Measurements from ENCODE around the gene CACNA1D.

Gene CACNA1D

DNA sequence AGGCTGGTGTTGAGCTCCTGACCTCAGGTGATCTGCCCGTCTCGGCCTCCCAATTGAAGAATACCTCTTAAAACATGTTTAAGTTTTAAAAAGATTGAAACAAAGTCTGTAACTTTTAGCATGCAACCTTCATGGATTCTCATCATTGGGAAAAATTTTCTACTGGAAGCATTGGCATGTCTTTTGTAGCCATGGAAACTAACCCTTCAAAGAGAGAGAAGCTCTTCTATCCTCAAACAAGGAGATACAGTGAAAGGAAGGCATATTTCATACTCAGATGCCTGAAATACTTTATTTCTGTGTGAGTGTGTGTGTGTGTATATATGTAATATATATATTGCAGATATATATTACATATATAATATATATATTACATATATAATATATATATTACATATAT lies 196.9 kb downstream of the CACNA1D start:
- DNase-seq (ENCODE audit: low read depth), result no peak

- no peak for DNase-seq (ENCODE audit: low read depth)
Measured at GRCh38 chr3:53691885-53692284, 197.5 kb downstream of the CACNA1D start.

GRCh38 chr3:53693451-53693850 lies 199.0 kb downstream of the CACNA1D start:
- no peak for DNase-seq (ENCODE audit: low read depth)

- DNase-seq (ENCODE audit: low read depth), result no peak
Measured at GRCh38 chr3:53694046-53694445, 199.6 kb downstream of the CACNA1D start.

- no peak for DNase-seq (ENCODE audit: low read depth)
Measured at GRCh38 chr3:53694666-53695323, 200.4 kb downstream of the CACNA1D start.

- no peak for DNase-seq (ENCODE audit: low read depth)
Measured at GRCh38 chr3:53695324-53695690, 200.9 kb downstream of the CACNA1D start.

DNA sequence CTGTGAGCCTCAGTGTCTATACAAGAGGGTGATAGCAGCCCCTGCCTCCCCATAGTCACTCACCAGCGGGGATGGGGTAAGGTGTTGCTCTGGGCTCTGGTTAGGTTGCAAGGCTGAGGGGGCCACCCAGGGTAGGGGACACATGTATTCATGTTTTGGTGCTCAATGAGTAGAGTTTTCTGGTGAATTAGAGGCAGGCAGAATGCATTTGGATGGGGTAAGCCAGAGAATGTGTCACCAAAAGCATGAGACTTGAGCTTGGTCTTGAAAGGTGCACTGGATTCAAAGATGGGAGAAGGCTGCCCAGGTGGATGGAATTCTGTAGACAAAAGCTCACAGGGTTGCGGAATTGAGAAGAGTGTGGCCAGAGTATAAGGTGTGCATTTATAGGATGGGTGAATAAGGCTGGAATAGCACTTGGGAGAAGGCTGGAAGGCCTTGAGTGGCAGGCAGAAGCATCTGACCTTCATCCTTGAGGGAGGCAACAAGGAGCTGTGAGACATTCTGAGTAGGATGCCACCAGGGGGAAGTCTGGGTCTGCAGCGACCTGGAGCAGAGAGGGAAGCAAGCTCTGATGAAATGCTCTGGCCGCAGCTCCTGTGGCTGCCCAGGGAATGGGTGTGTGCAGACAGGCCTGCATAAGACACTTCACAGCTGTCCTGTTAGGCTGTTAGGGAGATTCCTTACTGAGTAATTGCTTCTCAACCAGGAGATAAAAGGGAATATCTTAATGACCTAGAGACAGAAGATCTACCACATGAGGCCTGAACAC lies 202.2 kb downstream of the CACNA1D start:
- no peak for DNase-seq (ENCODE audit: low read depth)

DNA sequence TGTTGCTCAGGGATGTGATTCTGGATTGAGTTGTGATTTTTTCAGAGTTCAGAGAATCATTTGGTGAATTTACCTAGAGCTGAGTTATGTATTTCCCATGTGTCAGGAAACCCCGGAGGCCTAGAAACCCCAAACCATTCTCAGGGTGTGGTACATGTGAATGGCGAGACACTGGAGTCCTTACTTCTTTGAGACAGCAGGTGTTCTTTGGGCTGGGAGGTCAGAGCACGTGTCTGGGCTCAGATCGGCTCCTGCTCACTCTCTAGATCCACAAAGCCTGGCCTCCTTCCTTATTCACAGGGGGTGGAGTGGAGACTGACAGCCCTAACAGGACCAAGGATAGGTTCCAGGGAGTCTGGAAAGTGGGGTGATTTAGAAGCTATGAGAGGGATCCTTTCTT lies 206.0 kb downstream of the CACNA1D start:
- no peak for DNase-seq (ENCODE audit: low read depth)

DNA sequence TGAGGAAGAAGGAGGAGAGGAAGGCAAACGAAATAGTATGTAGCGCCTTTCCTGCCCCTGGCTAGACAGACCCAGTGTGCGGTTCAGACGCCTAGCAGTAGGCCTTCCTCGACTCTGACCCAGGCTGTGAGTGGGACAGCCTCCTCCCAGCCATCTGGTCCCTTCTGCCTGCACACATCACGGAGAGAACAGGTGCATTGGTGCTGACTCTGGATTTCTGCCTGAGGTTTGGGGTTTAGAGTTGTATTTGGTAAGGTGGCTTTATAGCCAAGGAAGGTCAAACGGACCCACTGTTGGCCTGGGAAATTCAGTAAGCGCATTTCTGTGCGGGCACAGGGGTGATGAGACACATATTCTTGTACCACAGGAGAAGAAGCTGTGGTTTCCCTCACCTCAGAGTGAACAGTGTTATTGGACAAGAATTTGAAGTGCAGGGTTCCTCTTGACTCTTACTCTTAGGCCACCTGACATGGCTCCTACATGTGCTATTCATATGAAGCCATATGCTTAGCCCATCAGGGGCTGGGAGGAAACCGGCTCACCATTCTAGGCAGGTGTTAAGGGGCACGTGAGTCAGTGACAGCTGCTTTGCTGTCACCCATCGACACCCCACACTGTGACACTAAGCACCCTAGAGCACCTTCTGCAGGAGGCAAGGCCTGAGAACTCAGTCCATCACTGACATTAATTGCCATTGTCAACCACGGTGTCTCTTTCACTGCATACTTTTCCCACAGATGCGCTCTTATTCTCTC lies 208.5 kb downstream of the CACNA1D start:
- no peak for DNase-seq (ENCODE audit: low read depth)

DNA sequence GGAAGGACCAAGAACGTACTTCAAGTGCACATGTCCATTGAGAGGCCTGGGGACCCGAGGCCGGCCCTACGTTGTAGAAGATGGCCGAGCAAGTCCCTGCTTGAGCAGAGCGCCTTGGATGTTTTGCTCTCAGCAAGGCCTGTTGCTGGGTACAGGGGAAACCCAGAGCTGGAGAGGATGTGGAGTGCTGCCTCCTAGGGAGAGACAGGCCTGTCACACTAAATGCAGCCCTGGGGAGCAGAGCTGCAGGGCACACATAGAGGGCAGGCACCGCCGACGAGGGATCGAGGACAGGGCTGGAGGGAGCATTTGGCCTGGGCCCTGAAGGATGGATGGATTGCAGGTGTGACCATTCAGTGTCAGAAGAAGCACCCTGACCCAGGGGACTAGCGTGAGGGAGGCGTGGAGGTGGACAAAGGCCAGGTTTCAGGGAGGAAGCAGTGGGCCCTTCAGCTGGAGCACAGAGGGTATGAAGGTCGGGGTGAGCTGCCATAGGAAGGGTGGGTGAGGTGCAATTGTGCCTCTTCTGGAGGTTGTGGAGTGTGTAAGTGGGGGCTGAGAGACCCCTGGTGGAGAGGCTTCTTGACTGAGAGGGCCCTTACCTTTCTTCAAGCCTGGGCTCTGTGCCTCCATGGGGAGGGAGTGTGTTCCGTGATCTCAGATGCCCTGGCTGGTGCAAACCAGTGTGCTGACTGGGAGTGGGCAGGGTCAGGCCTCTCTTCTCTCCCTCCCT lies 209.4 kb downstream of the CACNA1D start:
- no peak for DNase-seq (ENCODE audit: low read depth)

DNA sequence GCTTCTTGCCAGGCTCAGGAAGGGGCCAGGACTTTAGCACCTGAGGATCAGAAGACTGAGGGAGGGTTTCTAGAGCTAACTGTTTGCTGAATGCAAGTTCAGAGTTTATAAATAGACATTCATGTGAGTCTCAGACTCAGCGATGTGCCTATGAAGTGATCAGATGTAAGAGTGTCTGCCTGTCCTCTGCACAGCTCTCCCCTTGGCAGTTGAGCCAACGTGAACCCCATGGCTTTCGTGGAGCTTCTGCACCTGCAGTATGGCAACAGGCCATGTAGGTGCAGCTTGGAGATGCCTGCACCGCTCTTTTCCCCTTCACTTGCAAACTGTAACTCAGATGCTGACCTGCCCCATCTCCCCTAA lies 209.9 kb downstream of the CACNA1D start:
- DNase-seq (ENCODE audit: low read depth), result no peak

- no peak for DNase-seq (ENCODE audit: low read depth)
Measured at GRCh38 chr3:53705024-53705745, 210.8 kb downstream of the CACNA1D start.

- no peak for DNase-seq (ENCODE audit: low read depth)
Measured at GRCh38 chr3:53705774-53706173, 211.4 kb downstream of the CACNA1D start.

DNA sequence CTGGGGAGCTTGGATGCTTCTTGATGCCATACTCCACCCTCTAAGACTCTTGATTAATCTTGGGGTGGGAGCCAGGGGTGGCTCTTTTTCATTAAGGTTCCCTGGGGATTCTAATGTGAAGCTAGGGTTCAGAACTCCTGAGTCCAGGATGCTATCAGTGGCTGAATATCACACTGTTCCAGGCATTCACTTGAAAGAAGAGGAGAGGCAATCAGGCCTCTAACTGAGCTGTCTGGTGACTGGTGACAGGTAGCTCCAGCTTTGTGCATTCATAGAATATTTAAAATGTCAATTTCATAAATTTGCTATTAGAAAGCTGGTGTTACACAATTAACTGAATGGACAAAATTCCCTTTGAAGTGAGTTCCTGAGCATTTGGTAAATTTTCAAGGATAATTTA lies 212.8 kb downstream of the CACNA1D start:
- no peak for DNase-seq (ENCODE audit: low read depth)

DNA sequence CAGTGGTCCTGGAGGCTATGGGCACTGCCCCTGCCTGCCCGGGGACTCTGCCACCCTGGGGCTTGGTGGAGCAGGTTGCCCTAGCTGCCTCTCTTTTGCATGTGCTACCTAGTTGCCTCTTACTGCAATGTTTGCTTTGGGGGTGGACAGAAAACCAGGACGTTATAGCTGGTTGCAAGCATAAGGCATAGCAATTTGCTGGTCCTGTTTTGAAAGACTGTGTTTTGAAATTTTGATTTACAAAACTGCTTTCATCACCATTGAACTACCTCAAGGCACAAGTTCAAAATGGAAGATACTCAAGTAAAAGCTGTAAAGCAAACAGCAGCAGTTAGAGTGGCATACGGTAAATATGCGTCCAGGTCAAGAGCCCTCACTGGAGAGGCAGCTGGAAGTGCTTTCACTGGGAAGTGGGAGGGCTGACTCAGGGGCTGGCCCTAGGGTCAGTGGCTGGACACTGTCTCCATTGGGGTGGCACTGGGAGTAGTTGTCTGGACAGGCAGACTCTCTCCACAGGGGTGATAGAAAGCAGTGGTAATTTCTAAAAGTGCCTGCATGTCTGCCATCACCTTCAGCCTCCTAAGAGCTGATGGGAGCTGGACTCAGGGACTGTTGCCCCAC lies 213.7 kb downstream of the CACNA1D start:
- DNase-seq (ENCODE audit: low read depth), result no peak

DNA sequence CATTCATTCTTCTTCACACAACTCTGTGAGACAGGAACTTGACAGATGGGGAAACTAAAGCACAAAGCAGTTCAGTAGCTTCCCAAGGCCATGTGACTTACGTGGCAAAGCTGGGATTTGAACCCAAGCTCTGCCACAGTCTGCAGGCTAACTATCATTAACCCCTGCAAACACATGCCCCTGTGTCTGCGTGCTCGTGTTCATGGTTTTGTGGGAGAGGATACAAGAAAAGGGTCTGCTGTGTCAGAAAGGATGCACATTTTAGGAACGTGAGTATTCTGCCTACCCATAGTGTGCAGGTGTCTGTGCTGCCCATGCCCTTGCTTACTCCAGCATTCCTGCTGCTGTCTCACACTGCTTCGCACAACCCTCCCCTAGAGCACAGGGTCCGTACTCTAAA lies 214.8 kb downstream of the CACNA1D start:
- no peak for DNase-seq (ENCODE audit: low read depth)

GRCh38 chr3:53709860-53710674 lies 215.7 kb downstream of the CACNA1D start:
- peak; percentile 43 for DNase-seq (ENCODE audit: low read depth)

GRCh38 chr3:53711387-53711786 lies 217.0 kb downstream of the CACNA1D start:
- DNase-seq (ENCODE audit: low read depth), result no peak

DNA sequence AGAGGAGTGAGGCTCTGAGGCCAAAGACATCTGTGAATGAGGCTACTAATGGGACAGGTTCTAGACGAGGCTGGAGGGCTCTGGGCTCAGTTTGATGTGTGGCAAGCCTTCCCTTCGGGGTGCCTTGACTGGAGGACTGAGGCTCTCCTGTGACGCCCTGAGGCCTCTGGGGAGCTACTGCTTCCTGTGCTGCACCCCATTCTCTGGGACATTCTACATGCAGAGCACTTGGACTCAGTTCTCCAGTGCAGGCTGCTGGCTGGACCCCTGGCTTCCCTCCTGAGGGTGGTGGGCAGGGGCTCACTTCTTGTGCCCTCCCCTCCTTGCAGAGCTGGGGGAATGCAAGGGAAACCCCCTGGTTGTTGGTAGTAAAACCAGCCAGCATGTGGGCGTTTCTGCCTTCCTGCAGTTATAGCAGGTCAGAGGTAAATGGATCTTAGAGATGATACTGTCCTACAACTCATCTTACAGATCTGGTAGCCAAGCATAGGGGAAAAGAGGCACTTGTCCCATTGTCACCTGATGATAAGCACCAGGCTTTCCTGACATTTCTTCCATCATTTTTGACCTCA lies 218.5 kb downstream of the CACNA1D start:
- no peak for DNase-seq (ENCODE audit: low read depth)

- no peak for DNase-seq (ENCODE audit: low read depth)
Measured at GRCh38 chr3:53713626-53714025, 219.2 kb downstream of the CACNA1D start.
